Activated CD8-positive, alpha-beta memory T cell treated with anti-CD3 and anti-CD28 coated beads, Interleukin-2, amount 50 U/mL, for 1 hour (primary cell): Measurements from ENCODE around the gene CACNA2D4.
A peak's percentile ranks its signal among the peaks of the same experiment; 100 is the strongest.

Experiments
- DNase-seq: peaks from one replicate; pipeline ENCODE4 v3.0.0-alpha.2; 2020; ENCODE audit errors: extremely low read depth

Gene CACNA2D4

GRCh38 chr12:1800401-1801302 lies 117.8 kb downstream of the CACNA2D4 start:
- no peak for DNase-seq

DNA sequence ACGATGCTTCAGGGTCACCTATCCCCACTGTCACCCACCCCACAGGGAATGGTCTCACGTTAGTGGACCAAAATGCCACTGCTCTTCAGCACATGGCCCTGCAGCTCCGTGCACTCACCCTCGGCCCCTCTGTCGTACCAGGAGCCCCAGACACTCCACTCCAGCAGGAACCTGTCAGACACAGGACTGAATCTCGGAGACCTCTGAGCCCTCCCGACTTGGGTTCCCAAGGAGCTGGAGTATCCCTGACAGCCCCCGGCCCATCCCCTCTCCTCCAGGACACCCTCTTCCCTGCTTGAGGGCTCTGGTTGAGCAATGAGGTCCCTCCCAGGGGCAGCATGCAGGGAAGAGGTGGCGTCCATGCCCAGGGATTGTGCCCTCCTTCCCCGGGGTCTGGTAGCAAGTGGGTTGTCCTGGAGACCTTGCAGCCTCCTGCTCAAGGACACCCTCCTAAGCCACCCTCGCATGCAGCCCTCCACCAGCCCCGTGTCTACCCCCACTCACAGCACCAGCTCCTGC lies 118.5 kb downstream of the CACNA2D4 start:
- no peak for DNase-seq

DNA sequence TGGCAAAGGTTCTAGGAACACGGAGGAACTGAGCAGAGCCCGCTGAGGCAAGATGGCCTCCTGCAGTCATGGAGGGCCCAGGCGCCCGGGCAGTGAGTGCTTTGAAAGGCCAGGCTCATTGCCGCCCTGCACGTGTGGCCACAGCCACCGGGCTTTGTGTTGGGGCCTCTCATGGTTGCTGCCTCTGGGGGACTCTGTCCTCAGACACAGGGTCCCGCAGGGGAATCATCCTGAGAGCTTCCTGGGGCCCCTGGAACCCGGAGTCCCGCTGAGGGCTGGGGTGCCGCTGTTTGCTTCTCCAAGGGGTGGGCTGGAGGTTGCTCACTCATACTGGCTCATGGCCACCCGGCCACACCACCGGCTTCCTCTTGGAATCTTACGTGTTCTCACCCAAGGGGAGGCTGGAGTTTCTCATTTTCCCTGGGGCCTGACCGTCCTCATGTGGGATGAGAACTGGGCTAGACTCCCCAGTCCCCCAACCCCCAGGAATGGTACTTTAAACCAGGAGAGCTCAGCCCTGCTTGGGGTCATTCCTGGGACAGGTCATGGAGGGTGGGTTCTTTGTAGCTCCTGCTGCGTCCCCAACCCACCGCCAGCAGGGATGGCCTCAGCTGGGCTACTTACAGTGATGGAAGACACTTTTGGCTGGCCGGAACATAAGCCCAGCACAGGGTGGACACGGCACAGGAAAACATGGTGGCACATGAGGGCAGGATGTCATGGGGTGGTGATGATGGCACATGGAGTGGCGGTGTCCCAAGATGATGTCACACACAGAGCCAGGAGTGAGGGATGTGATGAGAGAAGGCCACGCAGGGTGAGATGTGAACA lies 119.2 kb downstream of the CACNA2D4 start:
- DNase-seq = no peak

DNA sequence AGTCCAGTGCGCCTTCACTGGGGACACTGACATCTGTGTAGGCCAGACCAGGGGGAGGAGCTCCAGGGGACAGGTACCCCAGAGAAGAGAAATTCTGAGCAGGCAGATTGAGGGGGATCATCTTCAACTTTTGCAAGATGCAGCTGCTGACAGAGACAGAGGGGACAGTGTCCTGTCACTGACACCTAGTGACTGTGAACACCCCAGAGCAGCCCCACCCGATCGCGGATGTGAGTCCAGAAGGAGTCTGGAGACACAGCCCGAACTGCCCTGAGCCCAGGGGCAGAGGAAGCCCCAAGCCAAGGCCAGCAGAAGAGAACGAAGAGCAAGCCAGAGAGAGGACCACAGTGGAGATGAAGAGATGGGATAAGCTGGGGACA lies 119.8 kb downstream of the CACNA2D4 start:
- DNase-seq = no peak

- no peak for DNase-seq
These were observed 120.3 kb downstream of the CACNA2D4 start for GRCh38 chr12:1797991-1798640.

- DNase-seq = no peak
These were observed 121.2 kb downstream of the CACNA2D4 start for GRCh38 chr12:1797011-1797901.

DNA sequence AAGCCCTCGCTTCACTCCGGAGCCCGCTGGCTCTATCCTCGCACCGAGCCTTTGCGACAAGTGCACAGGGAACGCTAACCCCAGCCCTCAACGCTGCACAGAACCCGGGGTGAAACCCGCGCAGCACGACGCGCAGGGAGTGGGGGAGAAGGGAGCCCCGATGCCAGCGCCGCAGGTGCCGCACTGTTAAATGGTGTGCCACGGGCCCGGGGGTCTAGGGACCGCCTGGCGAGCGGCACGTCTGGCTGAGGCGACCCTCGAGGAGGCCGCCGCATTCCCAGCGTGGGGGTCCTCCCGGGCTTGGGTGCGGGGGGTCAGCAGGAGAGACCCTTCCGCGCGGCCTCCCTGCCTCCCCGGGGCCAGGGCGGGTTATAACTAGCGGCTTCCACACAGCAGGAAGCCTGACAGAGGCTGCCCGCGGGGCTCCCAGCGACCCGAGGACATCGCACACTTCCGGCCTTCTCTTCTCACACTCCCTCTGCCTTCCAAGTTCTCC lies 121.9 kb downstream of the CACNA2D4 start:
- no peak for DNase-seq

- DNase-seq = peak; percentile 74
These were observed 122.5 kb downstream of the CACNA2D4 start for GRCh38 chr12:1795785-1796514.

DNA sequence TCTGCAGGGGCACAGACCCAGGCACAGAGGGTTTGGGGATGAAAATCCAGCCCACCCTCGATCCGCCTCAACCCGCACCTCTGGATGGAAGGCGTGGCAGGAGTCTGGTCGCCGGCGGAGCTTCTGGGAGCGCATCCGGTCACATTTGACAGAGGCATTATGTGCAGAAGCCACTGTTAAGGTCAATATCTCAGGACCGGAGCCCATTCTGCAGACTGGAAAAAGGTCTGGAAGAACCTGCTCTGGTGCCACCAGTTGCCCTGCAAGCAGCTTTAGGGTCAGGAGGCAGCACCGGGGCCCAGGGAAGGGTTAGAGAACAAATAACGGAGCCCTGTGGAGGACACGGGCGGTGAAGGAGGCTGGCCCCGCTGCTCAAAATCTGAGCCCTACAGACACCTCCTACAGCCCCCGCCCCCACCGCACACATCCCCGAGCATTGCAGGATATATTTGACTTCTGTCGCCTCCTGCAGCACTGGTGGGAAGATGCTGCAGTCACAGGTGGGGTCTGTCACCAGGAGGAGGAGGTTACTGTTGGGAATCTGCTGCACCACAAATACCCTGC lies 123.1 kb downstream of the CACNA2D4 start:
- no peak for DNase-seq

DNA sequence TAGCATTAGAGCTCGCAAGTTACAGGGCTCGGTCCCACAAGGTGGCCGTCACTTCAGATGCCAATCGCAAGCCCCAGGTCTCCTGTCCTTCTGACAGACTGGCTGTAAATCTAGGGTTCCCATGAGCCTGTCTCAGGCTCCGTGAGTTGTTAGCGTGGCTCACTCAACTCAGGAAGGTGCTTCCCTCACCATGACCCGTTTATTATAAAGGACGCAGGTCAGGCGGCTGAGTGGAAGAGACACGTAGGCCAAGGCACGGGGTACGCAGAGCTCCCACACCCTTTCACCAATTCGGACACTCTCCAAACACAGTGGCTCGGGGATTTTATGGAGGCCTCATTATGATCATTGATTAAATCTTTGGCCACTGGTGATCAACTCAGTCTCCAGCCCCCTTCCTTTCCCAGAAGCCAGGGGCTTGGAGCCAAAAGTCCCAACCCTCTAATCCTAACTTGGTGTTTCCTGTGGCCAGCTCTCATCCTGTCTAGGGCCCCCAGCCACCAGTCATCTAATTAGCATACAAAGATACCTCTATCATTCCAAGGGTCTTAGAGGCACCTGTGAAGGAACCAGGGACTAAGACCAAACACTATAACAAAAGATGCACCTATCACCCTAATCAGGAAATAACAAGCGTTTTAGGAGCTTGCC lies 123.9 kb downstream of the CACNA2D4 start:
- DNase-seq = no peak

DNA sequence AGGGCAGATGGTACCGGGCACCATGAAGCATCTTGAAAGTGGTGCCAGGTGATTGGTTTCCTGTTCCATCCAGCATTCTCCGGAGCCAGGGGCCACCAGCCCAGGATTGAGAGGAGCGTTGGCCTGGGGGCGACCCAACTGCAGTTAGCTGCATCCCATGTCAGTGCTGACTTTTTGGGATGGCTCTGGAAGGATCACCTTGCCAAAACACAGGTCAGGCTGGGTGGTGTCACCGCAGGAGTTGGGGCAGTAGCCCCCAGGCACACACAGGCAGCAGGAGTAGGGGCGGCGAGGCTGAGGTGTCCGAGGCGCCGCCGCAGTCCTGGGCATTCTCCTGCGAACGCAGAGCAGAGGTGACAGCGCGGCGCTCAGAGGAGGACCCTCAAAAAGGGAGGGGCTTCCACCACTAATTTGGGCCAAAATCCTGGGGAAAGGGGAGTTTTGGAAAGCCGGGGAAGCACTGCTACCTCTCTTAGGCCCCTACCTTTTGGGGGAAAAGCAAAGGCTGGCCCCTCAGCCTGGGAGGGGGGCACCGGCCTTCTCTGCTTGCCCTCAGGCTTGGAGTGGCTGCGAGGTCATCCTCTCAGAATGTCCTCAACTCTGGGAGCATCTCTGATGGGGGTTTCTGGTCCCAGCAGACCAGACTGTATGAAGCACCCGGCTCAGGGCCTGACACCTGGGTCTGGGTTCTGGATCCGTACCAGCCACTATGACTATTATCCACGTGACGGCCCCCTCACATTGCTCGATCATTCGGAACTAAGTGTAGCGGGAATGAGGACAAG lies 124.8 kb downstream of the CACNA2D4 start:
- DNase-seq = no peak

GRCh38 chr12:1792406-1792805 lies 126.0 kb downstream of the CACNA2D4 start:
- DNase-seq = no peak

GRCh38 chr12:1791104-1791841 lies 127.2 kb downstream of the CACNA2D4 start:
- DNase-seq = no peak

DNA sequence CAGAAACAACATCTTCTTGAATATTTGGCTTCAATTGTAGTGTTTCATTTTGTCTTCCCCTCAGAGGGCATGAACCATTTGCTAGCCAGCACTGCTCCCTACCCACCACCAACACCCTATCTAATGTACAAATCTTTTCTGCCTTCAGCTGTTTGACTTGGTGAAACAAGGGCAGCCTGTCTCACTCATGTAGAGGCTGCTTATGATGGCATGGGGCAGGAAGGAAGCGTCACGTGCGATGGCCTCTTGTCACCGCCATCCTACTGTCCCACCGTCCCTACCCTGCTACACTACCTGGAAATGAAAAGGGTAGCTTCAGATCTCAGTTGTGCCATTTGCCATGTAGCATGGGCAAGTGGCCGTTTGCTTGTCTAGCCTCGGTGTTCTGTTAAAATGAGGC lies 128.0 kb downstream of the CACNA2D4 start:
- no peak for DNase-seq

- DNase-seq = no peak
These were observed 130.7 kb downstream of the CACNA2D4 start for GRCh38 chr12:1787714-1788113.

DNA sequence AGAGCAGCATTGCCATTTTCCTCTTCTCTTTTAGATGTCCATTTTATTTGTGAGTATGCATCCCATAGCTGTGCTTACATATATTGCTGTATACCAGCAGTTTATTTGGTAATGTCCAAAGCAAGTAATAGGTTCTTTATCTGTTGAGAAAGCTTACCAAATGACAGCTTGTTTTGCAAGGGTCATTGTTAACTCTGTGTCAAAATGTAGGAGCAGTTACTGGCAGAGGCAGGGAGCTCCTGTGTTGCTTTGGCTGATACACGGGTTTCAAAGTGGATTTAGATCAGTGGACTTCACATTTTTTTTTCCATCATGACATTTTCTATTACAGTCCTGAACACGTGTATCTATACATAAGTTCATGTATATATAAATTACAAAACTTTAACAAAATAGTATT lies 136.2 kb downstream of the CACNA2D4 start:
- no peak for DNase-seq

DNA sequence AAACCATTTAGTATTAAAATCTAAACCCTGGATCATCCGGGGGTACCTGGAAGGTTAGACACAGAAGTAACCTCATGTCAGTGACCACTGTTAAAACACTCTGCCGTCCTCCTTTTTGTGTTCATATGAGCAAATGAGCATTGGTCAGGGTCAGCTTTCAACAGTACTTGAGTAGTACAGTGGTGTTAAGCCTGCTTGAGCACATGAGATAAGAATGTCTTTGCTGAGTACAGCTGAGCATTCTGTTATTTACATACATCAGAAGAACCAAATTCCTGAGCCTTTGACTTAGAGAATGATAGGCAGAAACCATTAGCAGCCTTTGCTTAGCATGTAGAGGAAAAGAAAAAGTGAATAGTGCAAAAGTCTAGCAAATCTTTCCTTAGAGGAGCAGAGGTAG lies 136.7 kb downstream of the CACNA2D4 start:
- DNase-seq = no peak

- no peak for DNase-seq
These were observed 138.7 kb downstream of the CACNA2D4 start for GRCh38 chr12:1779783-1780182.
